ENCODE data around the gene ZNF397. TPM values are rescaled to one million over a fixed set of nuclear protein-coding genes. Genes with fewer than 3 reads are reported as not detected.

Gene ZNF397
- total RNA-seq, 1 donor from 2014 or later, result 30.3 TPM

DNA sequence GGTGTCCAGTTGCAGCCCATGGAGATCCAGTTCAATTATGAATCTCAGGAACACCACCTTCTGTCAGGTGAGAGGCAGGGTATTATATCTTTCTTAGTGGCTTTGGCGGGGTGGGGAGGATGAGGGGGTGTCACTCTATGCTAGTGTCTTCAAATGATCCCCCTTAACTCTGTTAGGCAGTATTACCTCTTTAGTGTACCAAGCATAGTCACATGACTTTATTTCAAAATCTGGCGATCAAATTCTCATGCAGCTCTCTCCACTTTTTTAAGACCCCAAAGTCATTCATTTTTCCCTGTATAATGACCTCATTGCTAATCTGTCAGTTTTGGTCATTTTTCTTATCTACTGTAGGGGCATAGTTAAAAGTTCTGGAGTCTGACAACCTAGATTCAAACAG is 50.3 kb downstream of the ZNF397 start:
- Mint-ChIP-seq H3K27ac (ENCODE audit: unreplicated experiment) (no peak overlapping the region), H3K36me3 (ENCODE audit: low read depth) (peaks cover 38% of the 10 kb centered on the region)
- TF ChIP-seq, protein P1, sequence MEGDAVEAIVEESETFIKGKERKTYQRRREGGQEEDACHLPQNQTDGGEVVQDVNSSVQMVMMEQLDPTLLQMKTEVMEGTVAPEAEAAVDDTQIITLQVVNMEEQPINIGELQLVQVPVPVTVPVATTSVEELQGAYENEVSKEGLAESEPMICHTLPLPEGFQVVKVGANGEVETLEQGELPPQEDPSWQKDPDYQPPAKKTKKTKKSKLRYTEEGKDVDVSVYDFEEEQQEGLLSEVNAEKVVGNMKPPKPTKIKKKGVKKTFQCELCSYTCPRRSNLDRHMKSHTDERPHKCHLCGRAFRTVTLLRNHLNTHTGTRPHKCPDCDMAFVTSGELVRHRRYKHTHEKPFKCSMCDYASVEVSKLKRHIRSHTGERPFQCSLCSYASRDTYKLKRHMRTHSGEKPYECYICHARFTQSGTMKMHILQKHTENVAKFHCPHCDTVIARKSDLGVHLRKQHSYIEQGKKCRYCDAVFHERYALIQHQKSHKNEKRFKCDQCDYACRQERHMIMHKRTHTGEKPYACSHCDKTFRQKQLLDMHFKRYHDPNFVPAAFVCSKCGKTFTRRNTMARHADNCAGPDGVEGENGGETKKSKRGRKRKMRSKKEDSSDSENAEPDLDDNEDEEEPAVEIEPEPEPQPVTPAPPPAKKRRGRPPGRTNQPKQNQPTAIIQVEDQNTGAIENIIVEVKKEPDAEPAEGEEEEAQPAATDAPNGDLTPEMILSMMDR (conservative IDR thresholded peaks at IDR 0.05), result no peak

GRCh38 chr18:35296060-35296459 is 55.2 kb downstream of the ZNF397 start:
- Mint-ChIP-seq H3K27ac (ENCODE audit: unreplicated experiment) (no peak overlapping the region), H3K27me3 (ENCODE audit: low read depth) (no peaks in the 10 kb centered on the region), H3K4me3 (no peak overlapping the region), H3K36me3 (ENCODE audit: low read depth) (peaks cover 52% of the 10 kb centered on the region), H3K4me1 (peaks cover 14% of the 10 kb centered on the region), H3K9me3 (peaks cover 15% of the 10 kb centered on the region)
- DNase-seq (ENCODE audit: low read depth, low spot score), result no peak
- TF ChIP-seq, protein P1 (conservative IDR thresholded peaks at IDR 0.05), result no peak

More for the DNA sequence above, 50.3 kb downstream of the ZNF397 start:
- peaks cover 7% of the 10 kb centered on the region for H3K9me3 Mint-ChIP-seq
- DNase-seq (ENCODE audit: low read depth, low spot score), result no peak
- peaks cover 34% of the 10 kb centered on the region for H3K4me1 Mint-ChIP-seq
- H3K27me3 Mint-ChIP-seq (ENCODE audit: low read depth), result no peaks in the 10 kb centered on the region
- H3K4me3 Mint-ChIP-seq, result peak overlapping the region; percentile 96

GRCh38 chr18:35303610-35304009 is 62.8 kb downstream of the ZNF397 start:
- no peak overlapping the region for H3K27ac Mint-ChIP-seq (ENCODE audit: unreplicated experiment)
- TF ChIP-seq, protein P1 (conservative IDR thresholded peaks at IDR 0.05), result no peak
- H3K27me3 Mint-ChIP-seq (ENCODE audit: low read depth), result no peaks in the 10 kb centered on the region
- peaks cover 34% of the 10 kb centered on the region for H3K9me3 Mint-ChIP-seq
- H3K36me3 Mint-ChIP-seq (ENCODE audit: low read depth), result peaks cover 81% of the 10 kb centered on the region
- DNase-seq (ENCODE audit: low read depth, low spot score), result no peak
- H3K4me3 Mint-ChIP-seq, result no peak overlapping the region
- no peaks in the 10 kb centered on the region for H3K4me1 Mint-ChIP-seq

DNA sequence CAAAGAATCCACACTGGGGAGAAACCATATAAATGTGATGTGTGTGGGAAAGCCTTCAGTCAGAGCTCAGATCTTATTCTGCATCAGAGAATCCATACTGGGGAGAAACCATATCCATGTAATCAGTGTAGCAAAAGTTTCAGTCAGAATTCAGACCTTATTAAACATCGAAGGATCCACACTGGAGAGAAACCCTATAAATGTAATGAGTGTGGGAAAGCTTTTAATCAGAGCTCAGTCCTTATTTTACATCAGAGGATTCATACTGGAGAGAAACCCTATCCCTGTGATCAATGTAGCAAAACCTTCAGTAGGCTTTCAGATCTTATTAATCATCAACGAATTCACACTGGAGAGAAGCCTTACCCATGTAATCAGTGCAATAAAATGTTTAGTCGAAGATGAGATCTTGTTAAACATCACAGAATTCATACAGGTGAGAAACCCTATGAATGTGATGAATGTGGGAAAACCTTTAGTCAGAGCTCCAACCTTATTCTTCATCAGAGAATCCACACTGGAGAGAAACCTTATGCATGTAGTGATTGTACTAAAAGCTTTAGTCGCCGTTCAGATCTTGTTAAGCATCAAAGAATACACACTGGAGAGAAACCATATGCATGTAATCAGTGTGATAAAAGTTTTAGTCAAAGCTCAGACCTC is 65.9 kb downstream of the ZNF397 start:
- Mint-ChIP-seq H3K9me3 (peaks cover 38% of the 10 kb centered on the region), H3K4me3 (no peak overlapping the region), H3K27ac (ENCODE audit: unreplicated experiment) (no peak overlapping the region), H3K36me3 (ENCODE audit: low read depth) (peaks cover 84% of the 10 kb centered on the region), H3K4me1 (no peaks in the 10 kb centered on the region), H3K27me3 (ENCODE audit: low read depth) (no peaks in the 10 kb centered on the region)
- DNase-seq (ENCODE audit: low read depth, low spot score), result no peak
- TF ChIP-seq, protein P1 (conservative IDR thresholded peaks at IDR 0.05), result no peak

Other genes with a start within 250 kb of the ZNF397 start
- 35.5 and 38.1 TPM in 2 replicates for gene MAPRE2, start 199.6 kb upstream of the ZNF397 start, total RNA-seq
- 14.6 and 15.4 TPM in 2 replicates for gene ZSCAN30, start 49.2 kb downstream of the ZNF397 start, total RNA-seq
- gene ZNF24, start 103.4 kb downstream of the ZNF397 start, total RNA-seq, result 89.3 and 91.0 TPM in 2 replicates
- 2.9 and 3.6 TPM in 2 replicates for gene ZNF396, start 136.3 kb downstream of the ZNF397 start, total RNA-seq